H1 (cell line): Measurements from ENCODE around the gene DDB1. TPM values are rescaled to one million over a fixed set of nuclear protein-coding genes. Genes with fewer than 3 reads are reported as not detected.

Source experiments
- CHD7 ChIP-seq: fragments of 300-600 bp; sonication (generic); IDR thresholded peaks from 2 replicates; pipeline ENCODE4 v1.7.1; 2012; ENCODE audit warnings: low read length, moderate library complexity, mild to moderate bottlenecking, inconsistent platforms; ENCODE audit not compliant: insufficient replicate concordance
- EZH2 ChIP-seq: fragments of 200-600 bp; sonication (generic); IDR thresholded peaks from 2 replicates; pipeline ENCODE4 v1.7.1; 2012; ENCODE audit warnings: low read depth, mild to moderate bottlenecking, moderate library complexity, low read length, inconsistent platforms; ENCODE audit not compliant: severe bottlenecking
- NANOG ChIP-seq: IDR thresholded peaks from 2 replicates; pipeline ENCODE4 v1.6.1; 2011; ENCODE audit warnings: low read length, low read depth, mild to moderate bottlenecking, inconsistent platforms; ENCODE audit not compliant: insufficient read depth, poor library complexity, severe bottlenecking
- polyA plus RNA-seq, 7 experiments: library from polyadenylated mRNA; depleted of rRNA in 3 of 7; stranded (reverse) in 5 of 7; unstranded in 2 of 7; fragments of >200 nt in 5 of 7; fragments of 200-250 nt in 2 of 7; gene quantifications; 1 replicate in 5 of 7; 2 replicates in 1 of 7; 4 replicates in 1 of 7; pipeline versions ENCODE4 v1.2.1 to v1.2.3, GENCODE V29; 2011 to 2013; ENCODE audit warnings: missing spikeins in 2 of 7, mixed read lengths in 2 of 7
- total RNA-seq: library from RNA; stranded (reverse); fragmentation: NEBNext Ultra II Directional; extraction: Animal tissue kit (Norgen Biotek cat#: 25700); gene quantifications from 2 replicates; pipeline ENCODE4 v1.2.1, GENCODE V29; 2021

DDB1 gene
- total and polyA plus RNA-seq, 2 of the 8 experiments (the other 6 are each of a cell fraction or from before 2014, with no cell fraction given), result 275 to 306 TPM

- TF ChIP-seq CHD7, result no peak
- no peak for TF ChIP-seq EZH2
- no peak for TF ChIP-seq NANOG
Observed at GRCh38 chr11:61345954-61346843, 13.3 kb upstream of the DDB1 start (continued).
